HL-60 (cell line): ENCODE results near the gene OR3A2.
"Not testable (repeated sequence)": the region's sequence is repeated elsewhere in the genome, so short reads cannot be mapped to it uniquely, and the experiment has no call there.

Experiments used
- DNase-seq, 2 experiments: peaks; one replicate each; pipeline ENCODE4 v3.0.0-alpha.2; 2010 to 2020; ENCODE audit warnings: low read depth in 1 of 2, low spot score in 1 of 2
- H3K27ac ChIP-seq: fragments of 250-450 bp; sonication (Bioruptor Pico); replicated peaks from 2 replicates; pipeline ENCODE4 v1.5.1; 2020; ENCODE audit warnings: mild to moderate bottlenecking, moderate library complexity
- H3K27me3 ChIP-seq: fragments of 250-450 bp; sonication (Bioruptor Pico); 2 replicates; pipeline ENCODE4 v1.5.1; 2021; ENCODE audit warnings: mild to moderate bottlenecking, moderate library complexity; ENCODE audit not compliant: insufficient read depth, poor library complexity, severe bottlenecking
- H3K4me3 ChIP-seq: replicated peaks from 2 replicates; pipeline ENCODE4 v1.5.1; 2011; ENCODE audit warnings: mild to moderate bottlenecking, control low read depth, low read length; ENCODE audit not compliant: insufficient read depth
- CTCF ChIP-seq: IDR thresholded peaks from one replicate; pipeline ENCODE4 v1.5.1; 2011; ENCODE audit warnings: low read length, control low read depth, inconsistent platforms; ENCODE audit not compliant: insufficient read depth
- GABPA ChIP-seq: IDR thresholded peaks from 2 replicates; pipeline ENCODE4 v1.6.1; 2012; ENCODE audit warnings: low read depth
- POLR2AphosphoS5 ChIP-seq: IDR thresholded peaks from 2 replicates; pipeline ENCODE4 v1.6.1; 2012; ENCODE audit warnings: low read depth
- REST ChIP-seq: IDR thresholded peaks from 2 replicates; pipeline ENCODE4 v1.6.1; 2012; ENCODE audit warnings: low read depth; ENCODE audit not compliant: insufficient replicate concordance
- SPI1 ChIP-seq: IDR thresholded peaks from 2 replicates; pipeline ENCODE4 v1.6.1; 2012; ENCODE audit warnings: low read depth, mild to moderate bottlenecking, borderline replicate concordance

OR3A2 gene

GRCh38 chr17:3295632-3296031, 90.5 kb downstream of the OR3A2 start:
- Histone ChIP-seq H3K27me3 (no peaks in the 10 kb centered on the region), H3K4me3 (no peak overlapping the region), H3K27ac (no peak overlapping the region)
- DNase-seq: no peak
- TF ChIP-seq CTCF (no peak), SPI1 (no peak), REST (no peak), POLR2AphosphoS5 (no peak)

- not testable (repeated sequence) for H3K27ac ChIP-seq, H3K4me3 ChIP-seq, DNase-seq, H3K27me3 ChIP-seq
Measured at GRCh38 chr17:3293548-3293947, 92.6 kb downstream of the OR3A2 start.

GRCh38 chr17:3282901-3283300, 103.2 kb downstream of the OR3A2 start:
- TF ChIP-seq CTCF (no peak), GABPA (no peak), POLR2AphosphoS5 (no peak), REST (no peak), SPI1 (no peak)
- Histone ChIP-seq H3K27me3 (no peaks in the 10 kb centered on the region), H3K4me3 (no peak overlapping the region), H3K27ac (no peak overlapping the region)
- DNase-seq: no peak

GRCh38 chr17:3276126-3276525, 110.0 kb downstream of the OR3A2 start:
- no peak for DNase-seq
- TF ChIP-seq GABPA (no peak), POLR2AphosphoS5 (no peak), SPI1 (no peak), CTCF (no peak), REST (no peak)
- H3K27ac ChIP-seq: no peak overlapping the region
- no peaks in the 10 kb centered on the region for H3K27me3 ChIP-seq
- H3K4me3 ChIP-seq: no peak overlapping the region
